LoVo (cell line): ENCODE results near the gene APH1A.
"Not testable (repeated sequence)": the region's sequence is repeated elsewhere in the genome, so short reads cannot be mapped to it uniquely, and the experiment has no call there.

Experiments used
- DNase-seq: peaks from one replicate; pipeline ENCODE4 v3.0.0-alpha.2; 2016; ENCODE audit warnings: low spot score

Gene APH1A

GRCh38 chr1:150233359-150234308, 35.2 kb downstream of the APH1A start:
- peak; percentile 16 for DNase-seq

GRCh38 chr1:150232921-150233320, 35.9 kb downstream of the APH1A start:
- not testable (repeated sequence) for DNase-seq

GRCh38 chr1:150228246-150228645, 40.6 kb downstream of the APH1A start:
- not testable (repeated sequence) for DNase-seq

GRCh38 chr1:150227228-150227627, 41.6 kb downstream of the APH1A start:
- DNase-seq, result no peak

- no peak for DNase-seq
Observed at GRCh38 chr1:150226486-150226885, 42.3 kb downstream of the APH1A start.

- DNase-seq, result no peak
Observed at GRCh38 chr1:150225546-150225945, 43.3 kb downstream of the APH1A start.

- DNase-seq, result no peak
Observed at GRCh38 chr1:150224983-150225382, 43.8 kb downstream of the APH1A start.

GRCh38 chr1:150221552-150221951, 47.3 kb downstream of the APH1A start:
- DNase-seq, result no peak

- not testable (repeated sequence) for DNase-seq
Observed at GRCh38 chr1:150215855-150216254, 53.0 kb downstream of the APH1A start.
